DOHH2 (cell line): ENCODE results near the gene IL16.

Experiments used
- H3F3A ChIP-seq: fragments of 200-600 bp; sonication (generic), shearing (Covaris generic); 2 replicates; pipeline ENCODE4 v1.6.0; 2016; ENCODE audit warnings: antibody characterized with exemption, mild to moderate bottlenecking; ENCODE audit not compliant: control insufficient read depth, insufficient read depth
- H3K27ac ChIP-seq: fragments of 200-600 bp; sonication (generic); 2 replicates; pipeline ENCODE4 v1.5.1; 2014; ENCODE audit warnings: low read depth, mild to moderate bottlenecking, low read length, moderate library complexity
- H3K27me3 ChIP-seq: fragments of 200-600 bp; sonication (generic); 2 replicates; pipeline ENCODE4 v1.6.1; 2014; ENCODE audit warnings: mild to moderate bottlenecking, low read length, mixed read lengths; ENCODE audit not compliant: control insufficient read depth
- H3K36me3 ChIP-seq: fragments of 200-600 bp; sonication (generic); 2 replicates; pipeline ENCODE4 v1.6.1; 2014; ENCODE audit warnings: mild to moderate bottlenecking, low read length, moderate library complexity, mixed read lengths; ENCODE audit not compliant: control insufficient read depth
- H3K4me1 ChIP-seq: fragments of 200-600 bp; sonication (generic); 2 replicates; pipeline ENCODE4 v1.6.1; 2014; ENCODE audit warnings: mild to moderate bottlenecking, low read length, mixed read lengths; ENCODE audit not compliant: control insufficient read depth
- H3K4me2 ChIP-seq: fragments of 200-600 bp; sonication (generic); 2 replicates; pipeline ENCODE4 v1.6.0; 2014; ENCODE audit warnings: mild to moderate bottlenecking, low read length, moderate library complexity
- H3K4me3 ChIP-seq: fragments of 200-600 bp; sonication (generic); 2 replicates; pipeline ENCODE4 v1.5.1; 2014; ENCODE audit warnings: mild to moderate bottlenecking, low read length, mixed read lengths
- H3K79me2 ChIP-seq: fragments of 200-600 bp; sonication (generic); 2 replicates; pipeline ENCODE4 v1.6.1; 2014; ENCODE audit warnings: mild to moderate bottlenecking, low read length, mixed read lengths; ENCODE audit not compliant: control insufficient read depth
- H3K9me2 ChIP-seq: fragments of 200-600 bp; sonication (generic); replicated peaks from 2 replicates; pipeline ENCODE4 v1.6.1; 2014; ENCODE audit warnings: mild to moderate bottlenecking, low read length, mixed read lengths; ENCODE audit not compliant: control insufficient read depth
- H3K9me3 ChIP-seq: fragments of 200-600 bp; sonication (generic); 2 replicates; pipeline ENCODE4 v1.6.1; 2014; ENCODE audit warnings: antibody characterized with exemption, low read length, mixed read lengths; ENCODE audit not compliant: control insufficient read depth, insufficient read depth
- H4K20me1 ChIP-seq: fragments of 200-600 bp; sonication (generic); 2 replicates; pipeline ENCODE4 v1.6.0; 2014; ENCODE audit warnings: low read depth, mild to moderate bottlenecking, antibody characterized with exemption, low read length, moderate library complexity; ENCODE audit not compliant: control insufficient read depth, insufficient read depth
- EZH2phosphoT487 ChIP-seq: fragments of 200-600 bp; sonication (generic); IDR thresholded peaks from 2 replicates; pipeline ENCODE4 v1.6.1; 2017; ENCODE audit warnings: borderline replicate concordance, mild to moderate bottlenecking, antibody characterized with exemption, low read length, moderate library complexity, mixed read lengths
- TF ChIP-seq, protein P1 (sequence below): fragments of 200-600 bp; sonication (generic); IDR thresholded peaks from one replicate; pipeline ENCODE4 v1.5.1; 2014; ENCODE audit warnings: antibody characterized with exemption, mild to moderate bottlenecking, low read depth, low read length; ENCODE audit not compliant: poor library complexity, severe bottlenecking

IL16 gene

DNA sequence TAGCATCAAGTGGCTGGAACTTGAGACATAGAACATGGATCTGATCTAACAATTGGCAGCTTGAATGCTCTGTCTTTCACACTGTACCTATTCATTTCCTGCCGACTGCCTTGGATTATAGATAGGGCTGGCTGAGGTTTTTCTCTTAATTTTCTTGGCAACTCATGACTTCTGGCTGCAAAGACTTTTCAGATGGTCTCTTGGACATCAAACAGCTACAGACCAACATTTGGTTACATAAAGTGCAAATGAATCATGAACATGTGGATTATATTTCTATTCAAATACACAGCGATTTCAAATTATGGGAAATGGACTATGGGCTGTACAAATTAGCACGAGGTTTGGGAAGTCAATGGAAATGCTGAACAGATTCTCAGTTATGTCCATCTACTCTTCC is 26.2 kb upstream of the IL16 start:
- Histone ChIP-seq H3K9me2 (no peaks in the 10 kb centered on the region), H3K36me3 (no peaks in the 10 kb centered on the region), H3K27me3 (peaks cover 13% of the 10 kb centered on the region), H3K4me1 (no peaks in the 10 kb centered on the region), H3K79me2 (no peaks in the 10 kb centered on the region), H3K27ac (no peak overlapping the region), H3K9me3 (no peaks in the 10 kb centered on the region), H3K4me3 (no peak overlapping the region), H3F3A (no peaks in the 10 kb centered on the region), H3K4me2 (no peak overlapping the region), H4K20me1 (no peaks in the 10 kb centered on the region)
- TF ChIP-seq, protein P1, sequence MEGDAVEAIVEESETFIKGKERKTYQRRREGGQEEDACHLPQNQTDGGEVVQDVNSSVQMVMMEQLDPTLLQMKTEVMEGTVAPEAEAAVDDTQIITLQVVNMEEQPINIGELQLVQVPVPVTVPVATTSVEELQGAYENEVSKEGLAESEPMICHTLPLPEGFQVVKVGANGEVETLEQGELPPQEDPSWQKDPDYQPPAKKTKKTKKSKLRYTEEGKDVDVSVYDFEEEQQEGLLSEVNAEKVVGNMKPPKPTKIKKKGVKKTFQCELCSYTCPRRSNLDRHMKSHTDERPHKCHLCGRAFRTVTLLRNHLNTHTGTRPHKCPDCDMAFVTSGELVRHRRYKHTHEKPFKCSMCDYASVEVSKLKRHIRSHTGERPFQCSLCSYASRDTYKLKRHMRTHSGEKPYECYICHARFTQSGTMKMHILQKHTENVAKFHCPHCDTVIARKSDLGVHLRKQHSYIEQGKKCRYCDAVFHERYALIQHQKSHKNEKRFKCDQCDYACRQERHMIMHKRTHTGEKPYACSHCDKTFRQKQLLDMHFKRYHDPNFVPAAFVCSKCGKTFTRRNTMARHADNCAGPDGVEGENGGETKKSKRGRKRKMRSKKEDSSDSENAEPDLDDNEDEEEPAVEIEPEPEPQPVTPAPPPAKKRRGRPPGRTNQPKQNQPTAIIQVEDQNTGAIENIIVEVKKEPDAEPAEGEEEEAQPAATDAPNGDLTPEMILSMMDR: no peak
- no peak for TF ChIP-seq EZH2phosphoT487

DNA sequence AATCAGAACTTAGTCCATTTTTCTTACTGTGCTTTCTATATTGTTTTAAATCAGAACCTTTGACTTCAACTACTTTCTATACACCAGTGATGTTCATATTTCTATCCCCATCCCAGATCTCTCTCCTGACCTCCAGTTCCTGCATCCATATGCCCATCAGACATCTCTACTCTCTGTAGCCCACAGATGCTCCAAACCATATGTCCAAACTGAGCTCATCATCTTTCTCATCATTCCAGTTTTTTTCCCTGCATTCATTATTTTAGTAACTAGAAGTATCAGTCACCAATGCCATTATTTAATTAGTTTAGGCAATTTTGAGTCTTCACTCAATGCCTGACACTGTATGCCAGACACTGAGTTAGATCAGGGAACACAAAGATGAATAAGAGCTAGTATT is 25.4 kb upstream of the IL16 start:
- Histone ChIP-seq H3K9me3 (no peaks in the 10 kb centered on the region), H3K4me3 (no peak overlapping the region), H4K20me1 (no peaks in the 10 kb centered on the region), H3K27me3 (peaks cover 13% of the 10 kb centered on the region), H3K9me2 (no peaks in the 10 kb centered on the region), H3K79me2 (no peaks in the 10 kb centered on the region), H3K4me2 (no peak overlapping the region), H3K4me1 (no peaks in the 10 kb centered on the region), H3K27ac (no peak overlapping the region), H3K36me3 (no peaks in the 10 kb centered on the region), H3F3A (no peaks in the 10 kb centered on the region)
- TF ChIP-seq, protein P1: no peak
- no peak for TF ChIP-seq EZH2phosphoT487

DNA sequence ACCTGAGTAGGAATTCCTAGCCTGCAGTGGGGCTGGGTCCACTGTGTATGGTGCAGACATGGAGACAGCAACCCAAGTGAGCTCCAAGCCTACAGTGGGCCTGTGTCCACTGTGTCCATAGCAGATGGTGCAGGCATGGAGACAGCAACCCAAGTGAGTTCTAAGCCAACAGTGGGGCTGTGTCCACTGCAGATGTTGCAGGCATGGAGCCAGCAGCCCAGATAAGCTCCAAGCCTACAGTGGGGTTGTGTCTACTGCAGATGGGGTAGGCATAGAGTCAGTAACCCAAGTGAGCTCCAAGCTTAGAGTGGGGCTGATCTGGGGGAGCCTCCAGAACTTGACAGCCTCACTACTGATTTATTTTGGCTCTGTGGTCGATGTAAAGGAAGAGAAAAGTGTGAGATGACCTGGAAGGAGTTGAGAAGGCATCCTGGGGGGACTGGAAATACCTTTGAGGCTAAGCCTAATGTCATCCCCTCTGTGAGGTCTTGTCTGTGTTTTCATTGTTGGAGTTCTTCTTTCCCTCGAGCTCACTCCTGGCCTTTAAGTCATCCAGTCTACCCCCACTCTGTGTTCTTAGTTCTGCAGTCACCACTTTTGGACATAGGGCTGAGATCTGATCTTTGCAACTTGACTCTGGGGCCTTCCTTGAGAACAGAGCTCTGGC is 22.4 kb upstream of the IL16 start:
- TF ChIP-seq, protein P1: no peak
- TF ChIP-seq EZH2phosphoT487: no peak
- Histone ChIP-seq H3K4me1 (no peaks in the 10 kb centered on the region), H3K4me2 (no peak overlapping the region), H3K27ac (no peak overlapping the region), H3K27me3 (peaks cover 13% of the 10 kb centered on the region), H3K9me3 (no peaks in the 10 kb centered on the region), H4K20me1 (no peaks in the 10 kb centered on the region), H3K4me3 (no peak overlapping the region), H3K79me2 (no peaks in the 10 kb centered on the region), H3F3A (no peaks in the 10 kb centered on the region), H3K9me2 (no peaks in the 10 kb centered on the region), H3K36me3 (no peaks in the 10 kb centered on the region)
